Liver (tissue), 9 donors: Measurements from ENCODE around the gene SLIT3. TPM values are rescaled to one million over a fixed set of nuclear protein-coding genes. Genes with fewer than 3 reads are reported as not detected.

Experiments used
- DNase-seq: peaks from one replicate; pipeline ENCODE4 v3.0.0-alpha.2; 2017; ENCODE audit warnings: low spot score
- H3K27ac ChIP-seq, 2 donors: one replicate each; pipeline ENCODE4 v1.7.0; 2013; ENCODE audit warnings: inconsistent platforms in 2 of 2, low read length in 2 of 2, control low read depth in 1 of 2, low read depth in 1 of 2, mild to moderate bottlenecking in 1 of 2
- H3K27me3 ChIP-seq, 4 donors: one replicate each; pipeline versions ENCODE4 v1.6.1 to v1.7.0; 2013; ENCODE audit warnings: low read length in 3 of 4, inconsistent platforms in 1 of 4, mild to moderate bottlenecking in 1 of 4, moderate library complexity in 1 of 4; ENCODE audit not compliant: control insufficient read depth in 4 of 4, insufficient read depth in 4 of 4
- H3K36me3 ChIP-seq, 4 donors: one replicate each; pipeline versions ENCODE4 v1.6.1 to v1.7.0; 2013; ENCODE audit warnings: low read length in 3 of 4, mild to moderate bottlenecking in 3 of 4, low read depth in 1 of 4, moderate library complexity in 1 of 4; ENCODE audit not compliant: control insufficient read depth in 4 of 4, insufficient read depth in 3 of 4
- H3K4me1 ChIP-seq, 4 donors: one replicate each; pipeline versions ENCODE4 v1.6.1 to v1.7.0; 2013; ENCODE audit warnings: low read length in 3 of 4, mild to moderate bottlenecking in 3 of 4, moderate library complexity in 1 of 4; ENCODE audit not compliant: control insufficient read depth in 4 of 4, insufficient read depth in 4 of 4
- H3K4me3 ChIP-seq, 3 donors: one replicate each; pipeline versions ENCODE4 v1.6.1 to v1.7.0; 2013; ENCODE audit warnings: low read length in 3 of 3, control low read depth in 1 of 3, low read depth in 1 of 3, mild to moderate bottlenecking in 1 of 3
- H3K9ac ChIP-seq, 2 donors: one replicate each; pipeline ENCODE4 v1.7.0; 2013; ENCODE audit warnings: low read length in 2 of 2, mild to moderate bottlenecking in 2 of 2, moderate library complexity in 2 of 2, control low read depth in 1 of 2, low read depth in 1 of 2
- H3K9me3 ChIP-seq, 4 donors: one replicate each; pipeline versions ENCODE4 v1.6.1 to v1.7.0; 2013; ENCODE audit warnings: low read length in 3 of 4; ENCODE audit not compliant: control insufficient read depth in 4 of 4
- CTCF ChIP-seq: fragments of 150-350 bp; IDR thresholded peaks from 2 replicates; pipeline ENCODE4 v1.5.1; 2017; ENCODE audit warnings: improper control_type of control experiment, low read depth, low read length; ENCODE audit not compliant: missing input control
- FOXA1 ChIP-seq: IDR thresholded peaks from 2 replicates; pipeline ENCODE4 v1.6.1; 2016; ENCODE audit warnings: antibody characterized with exemption
- FOXA2 ChIP-seq: IDR thresholded peaks from 2 replicates; pipeline ENCODE4 v1.6.1; 2016; ENCODE audit warnings: antibody characterized with exemption
- GABPA ChIP-seq, 2 donors: IDR thresholded peaks in 1 of 2; conservative IDR thresholded peaks in 1 of 2; 2 replicates each; pipeline ENCODE4 v1.6.1; 2016; ENCODE audit warnings: antibody characterized with exemption in 2 of 2, mild to moderate bottlenecking in 1 of 2, moderate library complexity in 1 of 2
- HNF4A ChIP-seq, 2 donors: conservative IDR thresholded peaks; 2 replicates each; pipeline ENCODE4 v1.6.1; 2016; ENCODE audit warnings: antibody characterized with exemption in 2 of 2, mild to moderate bottlenecking in 2 of 2
- HNF4G ChIP-seq: IDR thresholded peaks from 2 replicates; pipeline ENCODE4 v1.6.1; 2016; ENCODE audit warnings: antibody characterized with exemption
- JUND ChIP-seq, 2 donors: IDR thresholded peaks; 2 replicates each; pipeline ENCODE4 v1.6.1; 2016; ENCODE audit warnings: antibody characterized with exemption in 2 of 2
- MAX ChIP-seq: IDR thresholded peaks from 2 replicates; pipeline ENCODE4 v1.6.1; 2016; ENCODE audit warnings: antibody characterized with exemption
- NR2F2 ChIP-seq: IDR thresholded peaks from 2 replicates; pipeline ENCODE4 v1.6.1; 2016; ENCODE audit warnings: antibody characterized with exemption
- RAD21 ChIP-seq, 2 donors: IDR thresholded peaks; 2 replicates each; pipeline ENCODE4 v1.6.1; 2016; ENCODE audit warnings: antibody characterized with exemption in 2 of 2, mild to moderate bottlenecking in 2 of 2
- REST ChIP-seq: IDR thresholded peaks from 2 replicates; pipeline ENCODE4 v1.6.1; 2016; ENCODE audit warnings: antibody characterized with exemption, mild to moderate bottlenecking
- RXRA ChIP-seq, 2 donors: IDR thresholded peaks; 2 replicates each; pipeline ENCODE4 v1.6.1; 2017 to 2018; ENCODE audit warnings: antibody characterized with exemption in 2 of 2, mild to moderate bottlenecking in 1 of 2
- SP1 ChIP-seq: IDR thresholded peaks from 2 replicates; pipeline ENCODE4 v1.6.1; 2018; ENCODE audit warnings: antibody characterized with exemption, mild to moderate bottlenecking
- TAF1 ChIP-seq: conservative IDR thresholded peaks from 2 replicates; pipeline ENCODE4 v1.6.1; 2016; ENCODE audit warnings: antibody characterized with exemption, mild to moderate bottlenecking
- YY1 ChIP-seq: IDR thresholded peaks from 2 replicates; pipeline ENCODE4 v1.6.1; 2016; ENCODE audit warnings: antibody characterized with exemption, mild to moderate bottlenecking
- WGBS: extraction: QIAGEN DNeasy Blood & Tissue Kit; methylation state at CpG from one replicate; pipeline ENCODE4 v1.1.7; 2013; 5-methylcytosine and 5-hydroxymethylcytosine counted together
- polyA plus RNA-seq, 2 donors: library from polyadenylated mRNA; stranded (reverse) in 1 of 2; unstranded in 1 of 2; fragments of 200-250 nt in 1 of 2; fragments of >200 nt in 1 of 2; fragmentation: Nextera tagmentation in 1 of 2; extraction: Ambion mirVana in 1 of 2; gene quantifications; one replicate each; pipeline versions ENCODE4 v1.2.1 to v1.2.3, GENCODE V29; 2013 to 2015
- total RNA-seq, 2 donors: library from RNA; depleted of rRNA; stranded (reverse); fragments of >200 nt; gene quantifications; one replicate each; pipeline ENCODE4 v1.2.3, GENCODE V29; 2014
- donor health status: healthy.
- donor health status: healthy.
- donor health status: healthy.
- donor health status: healthy.
- donor health status: healthy.

The SLIT3 gene
- total and polyA plus RNA-seq, 4 donors: 0.61 to 1.3 (median 0.91) TPM

- H3K9me3 ChIP-seq: no peaks in the 10 kb centered on the region
- H3K4me1 ChIP-seq: no peaks in the 10 kb centered on the region
- H3K4me3 ChIP-seq: no peak overlapping the region
- H3K36me3 ChIP-seq: no peaks in the 10 kb centered on the region
- TF ChIP-seq SP1 (no peak), RXRA (IDR thresholded peaks at IDR 0.05) (no peak), HNF4A (conservative IDR thresholded peaks at IDR 0.05) (no peak), REST (no peak), HNF4G (no peak), YY1 (no peak), FOXA2 (no peak), TAF1 (no peak), GABPA (IDR thresholded peaks at IDR 0.05 in 1 of 2, conservative IDR thresholded peaks at IDR 0.05 in 1 of 2) (no peak)
- no peak overlapping the region for H3K27ac ChIP-seq
- H3K9ac ChIP-seq: no peak overlapping the region
- no peak for DNase-seq
- WGBS: 33% methylated on average over 1 of the region's 1 CpG
- H3K27me3 ChIP-seq: peaks cover 0 to 5% (median 0%) of the 10 kb centered on the region in 4 donors
Measured at GRCh38 chr5:169122951-169123350, 178.0 kb downstream of the SLIT3 start.

- 73% methylated on average over 5 of the region's 5 CpGs for WGBS
Measured at GRCh38 chr5:169121630-169122420, 179.1 kb downstream of the SLIT3 start.

More at GRCh38 chr5:169121630-169122420, 179.1 kb downstream of the SLIT3 start:
- TF ChIP-seq TAF1 (no peak), HNF4G (no peak), HNF4A (conservative IDR thresholded peaks at IDR 0.05) (no peak), JUND (IDR thresholded peaks at IDR 0.05) (no peak), SP1 (no peak), FOXA1 (no peak), GABPA (IDR thresholded peaks at IDR 0.05 in 1 of 2, conservative IDR thresholded peaks at IDR 0.05 in 1 of 2) (no peak), CTCF (no peak), RAD21 (IDR thresholded peaks at IDR 0.05) (no peak), NR2F2 (no peak), YY1 (no peak), REST (no peak), FOXA2 (no peak), MAX (no peak)
- Histone ChIP-seq H3K4me3 (no peak overlapping the region), H3K27ac (no peak overlapping the region), H3K36me3 (no peaks in the 10 kb centered on the region), H3K9ac (no peak overlapping the region), H3K4me1 (no peaks in the 10 kb centered on the region), H3K27me3 (peaks cover 0 to 5% (median 0%) of the 10 kb centered on the region in 4 donors), H3K9me3 (no peaks in the 10 kb centered on the region)
- no peak for DNase-seq
